Measurements from ENCODE around the gene DDX51. TPM values are rescaled to one million over a fixed set of nuclear protein-coding genes. Genes with fewer than 3 reads are reported as not detected.

DDX51 gene
- total and polyA plus RNA-seq, 4 donors, result 2.5 to 7.5 (median 5.5) TPM

DNA sequence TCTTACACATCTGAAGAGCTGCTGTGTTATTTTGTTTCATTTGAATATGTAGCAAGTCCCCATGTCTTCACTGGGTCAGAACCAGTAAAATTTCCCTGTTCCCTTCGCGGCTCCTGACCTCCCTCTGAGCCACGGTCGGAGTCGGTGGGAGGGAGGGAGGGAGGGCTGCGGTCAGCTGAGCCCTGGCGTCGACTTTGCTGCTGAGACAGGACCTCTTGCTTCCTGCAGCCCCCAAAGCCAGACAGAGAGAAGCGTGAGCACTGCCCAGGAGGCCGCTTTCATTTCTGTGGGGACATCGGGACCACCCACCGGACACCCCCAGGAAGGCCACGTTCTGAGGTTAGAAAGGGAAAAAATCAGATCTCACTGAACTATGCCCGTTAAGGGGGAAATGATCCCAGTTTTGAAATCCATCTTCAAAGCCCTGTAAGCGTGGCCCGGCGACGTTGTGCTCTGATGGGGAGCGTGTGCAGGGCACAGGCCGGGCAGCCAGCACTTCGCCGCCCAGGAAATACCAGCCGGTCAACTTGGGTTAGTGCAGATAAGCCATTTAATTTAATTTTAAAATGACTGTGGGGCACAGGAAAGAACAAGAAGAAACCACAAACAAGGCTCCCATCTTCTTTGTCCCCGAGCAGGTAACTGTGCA lies 42.2 kb upstream of the DDX51 start:
- no peak for TF ChIP-seq YY1 (IDR thresholded peaks at IDR 0.05)
- TF ChIP-seq, protein P1, sequence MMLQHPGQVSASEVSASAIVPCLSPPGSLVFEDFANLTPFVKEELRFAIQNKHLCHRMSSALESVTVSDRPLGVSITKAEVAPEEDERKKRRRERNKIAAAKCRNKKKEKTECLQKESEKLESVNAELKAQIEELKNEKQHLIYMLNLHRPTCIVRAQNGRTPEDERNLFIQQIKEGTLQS (IDR thresholded peaks at IDR 0.05), result no peak
- TF ChIP-seq FOXA2 (IDR thresholded peaks at IDR 0.05), result no peak
- no peak for TF ChIP-seq RAD21 (IDR thresholded peaks at IDR 0.05)
- TF ChIP-seq EGR1 (IDR thresholded peaks at IDR 0.05; ENCODE audit: low read depth in 2 of 2), result no peak
- TF ChIP-seq HNF4A (conservative IDR thresholded peaks at IDR 0.05), result no peak
- no peak for TF ChIP-seq TAF1 (conservative IDR thresholded peaks at IDR 0.05)
- TF ChIP-seq RXRA (IDR thresholded peaks at IDR 0.05), result no peak
- TF ChIP-seq JUND (IDR thresholded peaks at IDR 0.05), result no peak
- TF ChIP-seq, protein P2, sequence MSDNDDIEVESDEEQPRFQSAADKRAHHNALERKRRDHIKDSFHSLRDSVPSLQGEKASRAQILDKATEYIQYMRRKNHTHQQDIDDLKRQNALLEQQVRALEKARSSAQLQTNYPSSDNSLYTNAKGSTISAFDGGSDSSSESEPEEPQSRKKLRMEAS (IDR thresholded peaks at IDR 0.05), result no peak
- TF ChIP-seq SP1 (IDR thresholded peaks at IDR 0.05), result no peak
- H3K9me3 ChIP-seq (ENCODE audit: control insufficient read depth in 4 of 4, low read length in 3 of 4), result peaks cover 0 to 3% (median 1%) of the 10 kb centered on the region in 4 donors
- H3K36me3 ChIP-seq (ENCODE audit: control insufficient read depth in 4 of 4, insufficient read depth in 3 of 4, low read depth in 1 of 4, low read length in 3 of 4), result no peaks in the 10 kb centered on the region
- no peak overlapping the region for H3K4me3 ChIP-seq (ENCODE audit: low read depth in 1 of 3, low read length in 3 of 3)
- no peak overlapping the region for H3K27ac ChIP-seq (ENCODE audit: low read depth in 1 of 2, low read length in 2 of 2)
- no peak overlapping the region for H3K9ac ChIP-seq (ENCODE audit: low read depth in 1 of 2, low read length in 2 of 2)
- no peak for DNase-seq (ENCODE audit: low spot score)
- H3K27me3 ChIP-seq (ENCODE audit: control insufficient read depth in 4 of 4, insufficient read depth in 4 of 4, low read length in 3 of 4), result peaks cover 0 to under 1% (median 0%) of the 10 kb centered on the region in 4 donors
- WGBS, result 58% methylated on average over 24 of the region's 24 CpGs
- H3K4me1 ChIP-seq (ENCODE audit: control insufficient read depth in 4 of 4, insufficient read depth in 4 of 4, low read length in 3 of 4), result peaks cover 7 to 16% (median 7%) of the 10 kb centered on the region in 4 donors

DNA sequence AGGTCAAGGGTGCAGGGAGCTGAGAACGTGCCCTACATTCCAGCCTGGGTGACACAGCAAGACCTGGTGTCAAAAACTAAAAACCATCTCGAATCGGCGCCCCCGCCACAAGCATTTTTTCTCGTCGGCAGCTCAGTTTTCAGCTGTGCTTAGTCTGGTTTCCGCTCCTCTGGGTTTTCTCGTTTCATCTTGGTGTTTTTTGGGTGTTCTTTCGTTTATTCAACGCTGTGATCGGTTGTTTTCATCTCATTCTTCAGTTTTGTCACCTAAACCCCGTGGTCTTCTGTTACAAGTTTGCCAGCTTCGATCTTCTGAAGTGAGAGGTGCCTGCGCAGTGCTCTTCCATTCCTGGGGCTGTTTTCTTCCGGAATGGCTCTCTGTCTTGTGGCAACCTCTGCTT lies 41.6 kb upstream of the DDX51 start:
- DNase-seq (ENCODE audit: low spot score), result no peak
- no peaks in the 10 kb centered on the region for H3K36me3 ChIP-seq (ENCODE audit: control insufficient read depth in 4 of 4, insufficient read depth in 3 of 4, low read depth in 1 of 4, low read length in 3 of 4)
- peaks cover 0 to 3% (median 1%) of the 10 kb centered on the region in 4 donors for H3K9me3 ChIP-seq (ENCODE audit: control insufficient read depth in 4 of 4, low read length in 3 of 4)
- WGBS, result 69% methylated on average over 16 of the region's 16 CpGs
- H3K27me3 ChIP-seq (ENCODE audit: control insufficient read depth in 4 of 4, insufficient read depth in 4 of 4, low read length in 3 of 4), result peaks cover 0 to 5% (median 0%) of the 10 kb centered on the region in 4 donors
- peaks cover 7 to 16% (median 7%) of the 10 kb centered on the region in 4 donors for H3K4me1 ChIP-seq (ENCODE audit: control insufficient read depth in 4 of 4, insufficient read depth in 4 of 4, low read length in 3 of 4)
- H3K4me3 ChIP-seq (ENCODE audit: low read depth in 1 of 3, low read length in 3 of 3), result no peak overlapping the region
- H3K9ac ChIP-seq (ENCODE audit: low read depth in 1 of 2, low read length in 2 of 2), result no peak overlapping the region
- TF ChIP-seq, protein P3, sequence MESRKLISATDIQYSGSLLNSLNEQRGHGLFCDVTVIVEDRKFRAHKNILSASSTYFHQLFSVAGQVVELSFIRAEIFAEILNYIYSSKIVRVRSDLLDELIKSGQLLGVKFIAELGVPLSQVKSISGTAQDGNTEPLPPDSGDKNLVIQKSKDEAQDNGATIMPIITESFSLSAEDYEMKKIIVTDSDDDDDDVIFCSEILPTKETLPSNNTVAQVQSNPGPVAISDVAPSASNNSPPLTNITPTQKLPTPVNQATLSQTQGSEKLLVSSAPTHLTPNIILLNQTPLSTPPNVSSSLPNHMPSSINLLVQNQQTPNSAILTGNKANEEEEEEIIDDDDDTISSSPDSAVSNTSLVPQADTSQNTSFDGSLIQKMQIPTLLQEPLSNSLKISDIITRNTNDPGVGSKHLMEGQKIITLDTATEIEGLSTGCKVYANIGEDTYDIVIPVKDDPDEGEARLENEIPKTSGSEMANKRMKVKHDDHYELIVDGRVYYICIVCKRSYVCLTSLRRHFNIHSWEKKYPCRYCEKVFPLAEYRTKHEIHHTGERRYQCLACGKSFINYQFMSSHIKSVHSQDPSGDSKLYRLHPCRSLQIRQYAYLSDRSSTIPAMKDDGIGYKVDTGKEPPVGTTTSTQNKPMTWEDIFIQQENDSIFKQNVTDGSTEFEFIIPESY (IDR thresholded peaks at IDR 0.05), result no peak
- TF ChIP-seq SP1 (IDR thresholded peaks at IDR 0.05), result no peak
- TF ChIP-seq, protein P1 (IDR thresholded peaks at IDR 0.05), result no peak
- TF ChIP-seq, protein P4, sequence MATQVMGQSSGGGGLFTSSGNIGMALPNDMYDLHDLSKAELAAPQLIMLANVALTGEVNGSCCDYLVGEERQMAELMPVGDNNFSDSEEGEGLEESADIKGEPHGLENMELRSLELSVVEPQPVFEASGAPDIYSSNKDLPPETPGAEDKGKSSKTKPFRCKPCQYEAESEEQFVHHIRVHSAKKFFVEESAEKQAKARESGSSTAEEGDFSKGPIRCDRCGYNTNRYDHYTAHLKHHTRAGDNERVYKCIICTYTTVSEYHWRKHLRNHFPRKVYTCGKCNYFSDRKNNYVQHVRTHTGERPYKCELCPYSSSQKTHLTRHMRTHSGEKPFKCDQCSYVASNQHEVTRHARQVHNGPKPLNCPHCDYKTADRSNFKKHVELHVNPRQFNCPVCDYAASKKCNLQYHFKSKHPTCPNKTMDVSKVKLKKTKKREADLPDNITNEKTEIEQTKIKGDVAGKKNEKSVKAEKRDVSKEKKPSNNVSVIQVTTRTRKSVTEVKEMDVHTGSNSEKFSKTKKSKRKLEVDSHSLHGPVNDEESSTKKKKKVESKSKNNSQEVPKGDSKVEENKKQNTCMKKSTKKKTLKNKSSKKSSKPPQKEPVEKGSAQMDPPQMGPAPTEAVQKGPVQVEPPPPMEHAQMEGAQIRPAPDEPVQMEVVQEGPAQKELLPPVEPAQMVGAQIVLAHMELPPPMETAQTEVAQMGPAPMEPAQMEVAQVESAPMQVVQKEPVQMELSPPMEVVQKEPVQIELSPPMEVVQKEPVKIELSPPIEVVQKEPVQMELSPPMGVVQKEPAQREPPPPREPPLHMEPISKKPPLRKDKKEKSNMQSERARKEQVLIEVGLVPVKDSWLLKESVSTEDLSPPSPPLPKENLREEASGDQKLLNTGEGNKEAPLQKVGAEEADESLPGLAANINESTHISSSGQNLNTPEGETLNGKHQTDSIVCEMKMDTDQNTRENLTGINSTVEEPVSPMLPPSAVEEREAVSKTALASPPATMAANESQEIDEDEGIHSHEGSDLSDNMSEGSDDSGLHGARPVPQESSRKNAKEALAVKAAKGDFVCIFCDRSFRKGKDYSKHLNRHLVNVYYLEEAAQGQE (IDR thresholded peaks at IDR 0.05), result no peak
- TF ChIP-seq NR2F2 (IDR thresholded peaks at IDR 0.05), result no peak
- H3K27ac ChIP-seq (ENCODE audit: low read depth in 1 of 2, low read length in 2 of 2), result no peak overlapping the region

Measured in liver (tissue), 9 donors.